Endothelial cell of umbilical vein (primary cell): ENCODE measurements around the gene TBATA. TPM values are rescaled to one million over a fixed set of nuclear protein-coding genes. Genes with fewer than 3 reads are reported as not detected.

Source experiments
- BruUV-seq: library from RNA; stranded (reverse); fragments of 400-500 nt; replicated peaks from 2 replicates; lab custom pipeline; 2021; lab: Mats Ljungman, UMichigan
- CTCF ChIA-PET: fragments of 300-600, 350-600 bp; sonication (Branson Sonifier 250); formaldehyde crosslinking; loops from one replicate; lab custom pipeline; 2021; ENCODE audit warnings: antibody characterized with exemption, inconsistent platforms; lab: Charles Lee
- POLR2A ChIA-PET: fragments of 300-600, 350-600 bp; sonication (Branson Sonifier 250); formaldehyde crosslinking; loops from one replicate; lab custom pipeline; 2021; ENCODE audit warnings: antibody characterized with exemption, inconsistent platforms; lab: Charles Lee
- DNase-seq: peaks from one replicate; pipeline ENCODE4 v3.0.0-alpha.2; 2011; ENCODE audit warnings: low read depth, low spot score
- FAIRE-seq: peaks from 2 replicates; lab custom pipeline; 2011; peaks lifted over from hg19 to GRCh38; lab: Jason Lieb, UNC
- H2AFZ ChIP-seq: 2 replicates; pipeline ENCODE4 v1.6.0; 2012; ENCODE audit warnings: low read depth, low read length, control low read depth, inconsistent platforms
- H3K27ac ChIP-seq: 2 replicates; pipeline ENCODE4 v1.5.1; 2011; ENCODE audit warnings: low read depth, mild to moderate bottlenecking, control low read depth, low read length, moderate library complexity; ENCODE audit not compliant: insufficient read depth
- H3K27me3 ChIP-seq, 2 experiments: 2 replicates each; pipeline versions ENCODE4 v1.6.0 to v1.6.1; 2011; ENCODE audit warnings: low read length in 2 of 2, mixed read lengths in 1 of 2; ENCODE audit not compliant: control insufficient read depth in 2 of 2, insufficient read depth in 2 of 2
- H3K36me3 ChIP-seq, 2 experiments: 2 replicates in 1 of 2; 3 replicates in 1 of 2; pipeline ENCODE4 v1.5.1; 2011; ENCODE audit warnings: low read length in 2 of 2, mild to moderate bottlenecking in 1 of 2, moderate library complexity in 1 of 2; ENCODE audit not compliant: control insufficient read depth in 2 of 2, insufficient read depth in 2 of 2; ENCODE audit errors: extremely low read depth in 1 of 2
- H3K4me1 ChIP-seq: 3 replicates; pipeline ENCODE4 v1.5.1; 2011; ENCODE audit warnings: mild to moderate bottlenecking, low read length; ENCODE audit not compliant: control insufficient read depth, insufficient read depth; ENCODE audit errors: extremely low read depth
- H3K4me2 ChIP-seq: 2 replicates; pipeline ENCODE4 v1.6.1; 2011; ENCODE audit warnings: low read length, control low read depth, mixed read lengths; ENCODE audit not compliant: insufficient read depth
- H3K4me3 ChIP-seq, 3 experiments: fragments of 200-600 bp in 1 of 3; sonication (generic), shearing (Covaris generic) in 1 of 3; replicated peaks in 1 of 3; 2 replicates each; pipeline ENCODE4 v1.5.1; 2011 to 2016; ENCODE audit warnings: control low read depth in 3 of 3, low read length in 3 of 3, mild to moderate bottlenecking in 2 of 3, inconsistent platforms in 1 of 3, low read depth in 1 of 3, moderate library complexity in 1 of 3; ENCODE audit not compliant: insufficient read depth in 1 of 3
- H3K79me2 ChIP-seq: 2 replicates; pipeline ENCODE4 v1.6.0; 2012; ENCODE audit warnings: low read length, inconsistent platforms; ENCODE audit not compliant: control insufficient read depth, insufficient read depth
- H3K9ac ChIP-seq: replicated peaks from 2 replicates; pipeline ENCODE3; 2011; ENCODE audit warnings: low read length, control low read depth; ENCODE audit not compliant: insufficient read depth; ENCODE audit errors: extremely low read depth
- H3K9me1 ChIP-seq: replicated peaks from 3 replicates; pipeline ENCODE4 v1.6.0; 2011; ENCODE audit warnings: mild to moderate bottlenecking, low read length; ENCODE audit not compliant: control insufficient read depth, insufficient read depth; ENCODE audit errors: extremely low read depth
- H3K9me3 ChIP-seq: replicated peaks from 2 replicates; pipeline ENCODE4 v1.5.1; 2012; ENCODE audit warnings: low read length, inconsistent platforms; ENCODE audit not compliant: control insufficient read depth, insufficient read depth
- H4K20me1 ChIP-seq: replicated peaks from 2 replicates; pipeline ENCODE3; 2011; ENCODE audit warnings: mild to moderate bottlenecking, low read length; ENCODE audit not compliant: control insufficient read depth, insufficient read depth; ENCODE audit errors: extremely low read depth
- EZH2 ChIP-seq: IDR thresholded peaks from 2 replicates; pipeline ENCODE4 v1.6.1; 2012; ENCODE audit warnings: borderline replicate concordance, low read depth, mild to moderate bottlenecking, moderate library complexity, low read length, inconsistent platforms; ENCODE audit not compliant: severe bottlenecking
- FOS ChIP-seq: IDR thresholded peaks from 2 replicates; pipeline ENCODE4 v1.6.1; 2011; ENCODE audit warnings: mild to moderate bottlenecking, low read length, moderate library complexity, borderline replicate concordance; ENCODE audit not compliant: insufficient read depth
- GATA2 ChIP-seq: IDR thresholded peaks from 2 replicates; pipeline ENCODE4 v1.7.0; 2011; ENCODE audit warnings: low read depth, mild to moderate bottlenecking, moderate library complexity, mixed read lengths, low read length; ENCODE audit not compliant: insufficient read length, insufficient read depth
- JUN ChIP-seq: IDR thresholded peaks from 2 replicates; pipeline ENCODE4 v1.6.1; 2011; ENCODE audit warnings: borderline replicate concordance, low read depth; ENCODE audit not compliant: insufficient read length, insufficient read depth
- MYC ChIP-seq: IDR thresholded peaks from one replicate; pipeline ENCODE4 v1.6.1; 2011; ENCODE audit warnings: mild to moderate bottlenecking, low read depth, low read length
- POLR2A ChIP-seq: IDR thresholded peaks from 2 replicates; pipeline ENCODE4 v1.6.1; 2012; ENCODE audit warnings: low read depth, mild to moderate bottlenecking, control low read depth, low read length
- POLR2AphosphoS5 ChIP-seq: IDR thresholded peaks from 2 replicates; pipeline ENCODE4 v1.6.1; 2012; ENCODE audit warnings: low read depth, mild to moderate bottlenecking, control low read depth, low read length, moderate library complexity; ENCODE audit not compliant: insufficient read depth
- dilution Hi-C: fragments of 300-500 bp; cut with MboI; formaldehyde crosslinking; loops from one replicate; pipeline ENCODE4 v1.15.0; 2019; ENCODE audit warnings: low sequenced_read_pairs; ENCODE audit not compliant: extremely low pct_ligation_motif_present
- intact Hi-C: fragments of 100-400 bp; cut with micrococcal nuclease; formaldehyde crosslinking; loops from one replicate; pipeline ENCODE4 v1.10.0; 2022
- polyA plus RNA-seq, 4 experiments: library from polyadenylated mRNA; depleted of rRNA in 3 of 4; stranded (reverse) in 3 of 4; unstranded in 1 of 4; fragments of >200 nt; gene quantifications; 2 replicates each; pipeline versions ENCODE4 v1.2.1 to v1.2.3, GENCODE V29; 2011 to 2012; ENCODE audit warnings: missing spikeins in 1 of 4
- total RNA-seq: library from RNA; stranded (reverse); gene quantifications from 2 replicates; pipeline ENCODE4 v1.2.3, GENCODE V29; 2021
- TF ChIP-seq, protein P1 (sequence below): IDR thresholded peaks from 2 replicates; pipeline ENCODE4 v1.6.1; 2011; ENCODE audit not compliant: insufficient read depth, insufficient read length
- TF ChIP-seq, protein P2 (sequence below), 2 donors: IDR thresholded peaks; 1 replicate in 1 of 2; 2 replicates in 1 of 2; pipeline ENCODE4 v1.5.1; 2011; ENCODE audit warnings: low read length in 2 of 2, mild to moderate bottlenecking in 2 of 2, moderate library complexity in 2 of 2, control low read depth in 1 of 2, inconsistent platforms in 1 of 2, low read depth in 1 of 2; ENCODE audit not compliant: insufficient read depth in 1 of 2; ENCODE audit errors: extremely low read depth in 1 of 2

The TBATA gene
- total and polyA plus RNA-seq, 2 donors (not counting 3 experiments of a cell fraction or from before 2014, with no cell fraction given): not detected

DNA sequence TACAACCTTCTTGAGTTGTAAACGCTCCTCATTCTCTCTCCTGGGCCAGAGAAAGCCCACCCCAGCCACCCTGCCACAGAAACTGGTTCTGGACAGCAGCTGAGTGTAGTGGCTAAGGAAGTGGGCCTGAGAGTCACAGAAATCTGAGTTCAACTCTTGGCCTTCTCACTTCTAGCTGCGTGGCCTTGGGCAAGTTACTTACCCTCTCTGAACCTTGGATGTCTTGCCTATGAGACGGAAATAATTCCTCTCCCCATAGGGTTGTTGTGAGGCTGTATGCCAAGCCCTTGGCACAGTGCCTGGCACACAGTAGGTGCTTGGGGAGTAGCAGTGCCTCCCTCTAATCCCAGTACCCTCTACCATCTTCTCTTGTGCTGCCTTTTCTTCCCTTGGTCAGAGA is 61.4 kb downstream of the TBATA start:
- Histone ChIP-seq H3K4me1 (no peaks in the 10 kb centered on the region), H3K36me3 (no peaks in the 10 kb centered on the region), H4K20me1 (no peaks in the 10 kb centered on the region), H3K9ac (no peak overlapping the region), H3K27me3 (peaks cover 0 to 2% of the 10 kb centered on the region in 2 experiments), H3K27ac (no peak overlapping the region), H3K4me3 (no peak overlapping the region), H3K9me1 (no peaks in the 10 kb centered on the region), H3K4me2 (no peak overlapping the region), H3K79me2 (no peaks in the 10 kb centered on the region), H2AFZ (no peak overlapping the region), H3K9me3 (no peaks in the 10 kb centered on the region)
- ChIA-PET CTCF (no interaction called here), POLR2A (no interaction called here)
- dilution Hi-C loops (no loop called here), intact Hi-C loops (no loop called here)
- DNase-seq: no peak
- FAIRE-seq: no peak
- no peak for TF ChIP-seq MYC
- TF ChIP-seq, protein P1, sequence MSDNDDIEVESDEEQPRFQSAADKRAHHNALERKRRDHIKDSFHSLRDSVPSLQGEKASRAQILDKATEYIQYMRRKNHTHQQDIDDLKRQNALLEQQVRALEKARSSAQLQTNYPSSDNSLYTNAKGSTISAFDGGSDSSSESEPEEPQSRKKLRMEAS: no peak
- TF ChIP-seq EZH2: no peak
- TF ChIP-seq, protein P2, sequence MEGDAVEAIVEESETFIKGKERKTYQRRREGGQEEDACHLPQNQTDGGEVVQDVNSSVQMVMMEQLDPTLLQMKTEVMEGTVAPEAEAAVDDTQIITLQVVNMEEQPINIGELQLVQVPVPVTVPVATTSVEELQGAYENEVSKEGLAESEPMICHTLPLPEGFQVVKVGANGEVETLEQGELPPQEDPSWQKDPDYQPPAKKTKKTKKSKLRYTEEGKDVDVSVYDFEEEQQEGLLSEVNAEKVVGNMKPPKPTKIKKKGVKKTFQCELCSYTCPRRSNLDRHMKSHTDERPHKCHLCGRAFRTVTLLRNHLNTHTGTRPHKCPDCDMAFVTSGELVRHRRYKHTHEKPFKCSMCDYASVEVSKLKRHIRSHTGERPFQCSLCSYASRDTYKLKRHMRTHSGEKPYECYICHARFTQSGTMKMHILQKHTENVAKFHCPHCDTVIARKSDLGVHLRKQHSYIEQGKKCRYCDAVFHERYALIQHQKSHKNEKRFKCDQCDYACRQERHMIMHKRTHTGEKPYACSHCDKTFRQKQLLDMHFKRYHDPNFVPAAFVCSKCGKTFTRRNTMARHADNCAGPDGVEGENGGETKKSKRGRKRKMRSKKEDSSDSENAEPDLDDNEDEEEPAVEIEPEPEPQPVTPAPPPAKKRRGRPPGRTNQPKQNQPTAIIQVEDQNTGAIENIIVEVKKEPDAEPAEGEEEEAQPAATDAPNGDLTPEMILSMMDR (IDR thresholded peaks at IDR 0.05; ENCODE audit: extremely low read depth in 1 of 2, insufficient read depth in 1 of 2, low read depth in 1 of 2, low read length in 2 of 2): no peak
- no peak for TF ChIP-seq POLR2AphosphoS5
- no peak for TF ChIP-seq GATA2
- no peak for TF ChIP-seq JUN
- no peak for TF ChIP-seq POLR2A
- no peak for TF ChIP-seq FOS
- BruUV-seq: no TSS peak
